CD4-positive, alpha-beta T cell treated with Interleukin-4 for 4 hours (primary cell): ENCODE results near the gene RHCG.

Experiments used
- DNase-seq: peaks from one replicate; pipeline ENCODE4 v3.0.0-alpha.2; 2020

The RHCG gene

DNA sequence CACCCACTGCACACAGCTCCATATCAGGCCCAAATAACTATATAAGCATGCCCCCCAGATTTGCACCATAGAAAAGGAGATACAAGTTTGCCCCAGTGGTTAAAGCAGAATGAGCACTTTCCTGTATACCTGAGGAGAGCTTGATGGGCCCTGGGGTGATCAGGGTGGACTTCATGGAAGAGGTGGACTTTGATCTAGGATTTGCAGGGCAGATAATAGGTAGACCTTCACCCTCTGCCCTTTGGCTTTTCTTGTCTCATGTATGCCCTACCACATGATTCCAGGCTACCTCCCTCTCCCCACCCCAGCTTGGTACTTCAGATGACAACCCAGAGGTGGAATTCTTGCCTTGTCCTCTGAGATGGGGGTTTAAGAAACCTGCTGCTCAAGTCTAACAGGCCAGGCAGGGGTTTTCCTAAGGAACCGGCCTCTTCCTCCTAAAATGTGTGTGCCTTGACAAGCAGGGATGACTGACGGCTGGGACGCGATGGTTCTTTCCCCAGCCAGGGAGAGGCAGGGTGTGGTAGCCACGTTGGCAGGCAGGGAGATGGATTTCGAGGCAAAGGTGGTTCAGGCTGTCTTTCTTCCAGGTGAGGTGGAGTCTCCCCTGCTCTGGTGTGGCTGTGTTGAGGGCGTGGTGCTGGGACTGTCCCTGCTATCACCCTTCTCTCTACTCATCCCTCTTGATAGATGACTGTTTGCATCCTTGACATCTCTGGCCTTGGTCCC, 6.6 kb upstream of the RHCG start:
- no peak for DNase-seq

DNA sequence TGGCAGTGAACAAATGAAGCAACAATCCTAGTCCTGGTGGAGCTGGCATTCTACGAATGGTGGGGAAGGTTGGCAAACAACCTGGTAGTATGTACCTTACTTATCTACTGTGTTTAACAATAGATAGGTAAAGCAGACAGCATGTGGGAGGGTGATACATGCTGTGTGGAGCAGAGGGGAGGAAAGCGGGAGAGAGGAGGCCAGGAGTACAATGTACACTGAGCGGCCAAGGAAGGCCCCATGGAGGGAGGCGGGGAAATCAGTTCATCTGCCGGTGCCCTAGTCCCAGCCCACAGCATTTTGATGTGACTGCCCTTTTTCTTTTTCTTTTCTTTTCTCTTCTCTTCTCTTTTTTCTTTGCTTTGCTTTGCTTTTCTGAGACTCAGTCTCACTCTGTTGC, 5.3 kb upstream of the RHCG start:
- DNase-seq = no peak

DNA sequence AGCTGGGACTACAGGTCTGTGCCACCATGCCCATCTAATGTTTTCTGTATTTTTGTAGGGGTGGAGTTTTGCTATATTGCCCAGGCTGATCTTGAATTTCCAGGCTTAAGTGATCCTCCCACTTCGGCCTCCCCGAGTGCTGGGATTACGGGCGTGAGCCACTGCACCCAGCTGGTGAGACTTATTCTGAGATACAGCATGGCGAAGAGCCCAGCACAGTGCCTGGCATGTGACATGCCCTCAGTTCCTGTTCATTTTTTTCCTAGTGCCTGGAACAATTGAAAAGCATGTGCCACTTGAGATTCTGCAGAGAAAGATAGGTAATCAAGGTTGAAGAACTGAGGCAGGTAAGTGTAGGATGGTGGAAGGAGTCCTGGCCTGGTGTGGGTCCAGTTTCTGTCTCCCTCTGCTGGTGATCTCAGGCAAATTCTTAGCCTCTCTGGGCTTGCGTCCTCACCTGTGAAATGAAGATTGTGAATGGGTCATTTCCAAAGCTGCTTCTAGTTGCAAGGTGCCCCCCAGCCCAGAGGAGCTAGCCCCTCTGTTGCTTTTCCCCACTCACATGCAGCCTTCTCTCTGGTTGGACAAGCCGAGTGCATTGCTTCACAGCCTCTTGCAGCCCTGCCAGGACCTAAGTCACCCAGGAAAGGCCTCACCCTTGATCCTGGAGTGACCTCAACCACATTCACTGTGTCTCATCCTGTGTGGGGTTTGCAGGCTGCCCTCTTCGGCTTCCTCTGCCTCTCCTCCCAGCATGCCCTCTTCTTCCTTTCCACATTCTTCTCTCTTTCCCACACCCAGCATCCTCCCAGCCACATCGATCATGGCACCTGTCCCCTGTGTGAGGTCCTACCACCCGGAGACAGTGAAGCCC, 4.3 kb upstream of the RHCG start:
- no peak for DNase-seq

DNA sequence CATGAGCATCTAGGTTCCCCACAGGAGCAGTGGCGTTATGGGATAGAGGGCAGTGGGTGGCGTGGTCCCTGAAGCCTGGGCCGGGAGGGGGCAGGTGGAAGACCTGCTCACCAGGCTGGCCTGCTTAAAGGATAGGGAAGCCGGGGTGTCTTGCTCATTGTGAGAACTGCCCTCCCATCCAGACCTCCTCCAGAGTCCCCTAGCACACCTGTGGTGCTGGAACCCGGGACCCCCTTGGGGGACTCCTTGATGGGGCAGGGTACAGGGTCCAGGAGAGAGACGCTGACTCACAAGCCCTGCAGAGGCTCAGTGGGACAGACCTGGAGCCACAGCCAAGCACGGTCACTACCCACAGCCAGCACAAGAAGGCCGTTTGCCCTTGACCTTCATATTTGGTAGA, 2.8 kb upstream of the RHCG start:
- DNase-seq = no peak

DNA sequence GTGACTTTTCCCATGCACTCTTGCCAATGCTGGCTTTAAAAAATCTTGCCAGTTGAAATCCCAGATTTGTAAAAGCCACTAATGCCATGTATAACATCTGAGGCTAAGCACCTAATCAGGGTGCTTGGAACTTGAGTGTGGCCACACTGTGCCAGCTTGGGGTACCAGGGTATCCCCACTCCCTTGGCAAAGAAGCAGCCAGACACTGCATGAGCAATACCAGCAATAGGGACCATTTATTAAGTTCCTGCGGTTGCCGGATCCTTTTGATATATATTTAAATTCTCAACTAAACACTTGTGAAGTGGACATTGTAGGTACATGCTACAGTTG, 2.2 kb upstream of the RHCG start:
- no peak for DNase-seq

DNA sequence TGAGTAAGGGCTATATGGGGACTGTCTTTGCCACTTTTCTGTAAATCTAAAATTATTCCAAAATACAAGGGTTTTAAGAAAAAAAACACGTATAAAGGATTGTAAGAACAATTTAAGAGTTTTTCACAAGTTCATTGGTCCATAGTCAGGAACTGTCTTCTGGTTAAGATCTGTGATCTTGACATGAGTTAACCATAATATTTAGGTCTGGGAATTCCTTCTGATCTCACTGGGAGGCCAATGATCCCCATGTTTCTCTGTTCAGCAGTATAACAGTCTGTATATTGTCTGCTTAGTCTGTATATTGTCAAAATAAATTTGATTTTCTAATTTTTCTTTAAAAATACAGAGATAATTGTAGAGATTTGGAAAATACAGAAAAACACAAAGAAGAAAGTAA, 848 bp upstream of the RHCG start:
- no peak for DNase-seq

DNA sequence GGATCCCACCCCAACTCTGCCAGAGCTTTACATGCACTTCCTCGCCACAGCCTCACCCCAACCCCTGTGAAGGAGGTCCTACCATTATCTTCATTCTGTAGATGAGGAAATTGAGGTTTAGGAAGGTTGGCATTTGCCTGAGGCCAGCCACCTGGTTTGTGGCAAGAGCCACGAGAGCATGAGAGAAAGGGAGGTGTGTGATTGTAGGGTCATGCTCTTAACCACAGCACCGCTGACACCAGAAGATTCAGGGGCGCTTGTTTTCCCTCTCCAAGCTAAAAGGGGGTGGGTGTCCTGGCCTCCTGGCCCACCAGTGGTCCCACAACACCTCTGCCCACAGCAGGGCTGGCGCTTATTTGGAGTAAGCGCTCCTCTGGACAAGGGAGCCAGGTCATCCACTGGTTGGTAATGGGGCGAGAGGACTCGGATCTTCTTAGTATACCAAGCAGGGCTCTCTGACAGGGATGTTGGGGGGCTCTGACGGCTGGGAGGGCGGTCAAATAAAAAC, 691 bp downstream of the RHCG start:
- no peak for DNase-seq

DNA sequence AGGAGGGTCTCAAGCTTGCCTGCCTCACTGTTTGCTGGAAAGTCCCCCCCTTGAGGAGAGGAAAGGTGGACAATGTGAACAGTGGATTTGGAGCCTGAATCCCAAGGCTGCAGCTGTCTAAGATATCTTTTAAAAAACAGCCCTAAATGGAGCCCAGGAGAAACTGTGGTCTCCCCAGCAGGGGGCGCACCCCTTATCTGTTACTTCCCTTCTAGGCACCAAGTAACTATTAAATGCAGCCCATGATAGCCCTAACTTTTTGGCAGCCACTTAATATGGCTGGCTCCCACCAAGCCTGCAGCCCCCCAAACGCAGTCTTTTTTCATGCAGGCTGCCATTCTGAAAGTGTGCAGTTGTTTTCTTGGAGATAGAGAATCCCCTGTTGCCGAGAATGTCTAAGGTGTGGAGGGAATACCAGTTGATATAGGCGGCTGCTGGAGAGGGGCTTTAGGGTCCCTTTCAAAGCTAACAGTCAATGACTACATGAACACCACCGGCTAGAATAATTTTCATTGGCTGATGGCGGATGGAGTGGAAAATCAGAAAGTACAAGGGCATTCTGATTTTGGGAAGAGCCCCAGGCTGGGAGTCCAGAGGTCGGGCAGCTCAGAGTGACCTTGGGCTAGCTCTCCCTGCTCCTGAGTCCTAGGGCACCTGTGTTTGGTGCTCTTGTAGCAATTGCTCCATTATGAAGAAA, 1.3 kb downstream of the RHCG start:
- no peak for DNase-seq

DNA sequence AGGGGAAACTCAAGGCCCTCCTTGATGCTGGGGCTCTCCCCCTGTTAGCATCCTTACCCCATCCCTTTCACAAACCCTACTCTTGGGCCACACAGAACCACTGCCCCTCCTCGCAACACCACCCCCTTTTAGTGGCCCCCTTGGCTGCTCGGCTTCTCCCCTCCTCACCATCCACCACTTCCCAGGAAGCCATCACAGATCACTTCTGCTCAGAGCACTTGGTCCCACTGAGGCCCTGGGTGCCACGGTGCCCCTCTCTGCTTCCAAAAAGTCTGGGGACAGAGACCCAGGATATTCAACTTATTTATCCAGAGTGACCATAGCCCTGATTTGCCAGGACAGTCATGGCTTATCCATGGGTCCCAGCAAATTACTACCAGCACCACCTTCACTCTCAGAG, 2.4 kb downstream of the RHCG start:
- no peak for DNase-seq

DNA sequence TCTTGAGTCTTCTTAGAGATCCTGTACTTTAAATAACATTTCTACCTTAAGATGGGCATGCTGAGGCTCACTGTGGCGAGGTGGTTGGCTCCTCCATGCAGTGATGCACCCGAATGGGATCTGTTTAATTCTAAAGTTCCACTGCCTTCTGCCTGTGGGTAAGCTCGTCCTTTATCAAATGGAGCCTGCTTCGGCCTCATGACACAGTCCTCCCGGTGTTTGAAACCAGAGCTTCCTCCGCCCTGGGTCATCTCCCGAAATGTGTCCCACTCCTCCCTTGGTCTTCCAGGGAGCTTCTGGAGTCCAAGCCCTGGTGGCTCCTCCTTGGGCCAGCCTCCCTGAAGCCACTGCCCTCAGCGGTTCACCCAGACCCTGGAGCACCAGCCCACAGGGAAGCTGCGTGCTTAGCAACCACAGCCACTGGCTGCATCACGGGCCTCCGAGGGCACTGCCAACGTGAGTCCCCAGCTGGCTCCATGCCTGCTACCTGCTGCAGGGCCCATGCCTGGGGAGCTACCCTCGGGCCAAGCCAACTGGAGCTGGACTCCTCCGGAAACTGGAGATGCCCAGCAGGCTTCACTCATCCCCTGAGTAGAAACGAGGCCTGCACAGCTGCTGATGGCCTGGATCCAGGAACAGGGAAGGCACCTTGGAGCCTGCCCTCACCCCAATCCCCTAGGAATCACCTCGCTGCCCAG, 3.3 kb downstream of the RHCG start:
- DNase-seq = no peak

DNA sequence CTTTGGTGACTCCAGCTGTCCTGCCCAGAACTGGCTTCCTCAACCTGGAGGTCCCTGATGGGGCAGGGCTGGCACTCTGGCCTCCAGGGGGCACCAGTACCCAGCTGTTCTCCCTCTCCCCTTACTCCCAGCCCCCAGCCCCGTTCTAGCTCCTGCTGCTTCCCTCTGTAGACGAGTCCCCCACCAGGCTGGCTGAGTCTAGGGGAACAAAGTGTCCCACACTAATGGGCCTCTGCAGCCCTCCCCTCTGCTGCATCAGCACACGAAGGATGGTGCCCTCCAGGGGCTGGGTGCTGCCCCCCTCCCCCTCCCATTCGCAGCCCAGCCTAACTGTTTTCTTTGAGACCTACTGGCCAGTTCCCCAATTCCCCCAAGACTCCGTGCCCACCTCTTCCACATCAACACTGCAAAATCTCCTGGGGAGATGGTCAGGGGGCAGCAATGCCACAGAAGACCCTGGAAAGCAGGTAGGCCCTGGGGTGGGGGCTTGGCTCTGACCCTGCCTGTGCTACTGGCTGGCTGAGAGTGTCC, 4.2 kb downstream of the RHCG start:
- DNase-seq = no peak

DNA sequence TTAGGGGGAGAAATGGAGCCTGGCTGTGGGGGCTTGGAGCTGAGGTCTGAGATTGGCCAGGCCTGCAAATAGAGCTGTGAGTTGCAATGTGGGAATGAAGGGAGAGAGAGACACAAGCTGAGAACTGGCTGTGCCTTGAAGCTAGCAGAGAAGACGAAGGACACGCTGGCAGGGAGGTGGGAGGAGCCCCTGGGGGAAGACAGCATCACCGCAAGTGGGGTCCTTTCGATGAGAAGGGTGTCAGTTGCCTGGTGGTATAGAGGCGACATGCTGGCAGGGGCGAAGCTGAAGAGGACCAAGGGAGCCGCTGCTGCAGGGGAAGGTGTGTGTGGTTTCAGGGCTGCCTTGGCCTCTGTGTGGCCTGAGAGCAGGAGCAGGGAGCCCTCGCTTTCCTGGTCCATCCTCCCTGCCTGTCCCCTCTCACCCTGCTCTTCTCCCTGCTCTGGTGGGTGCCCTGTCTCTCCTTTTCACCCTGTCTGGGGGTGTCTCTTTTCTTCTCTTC, 5.5 kb downstream of the RHCG start:
- DNase-seq = no peak

DNA sequence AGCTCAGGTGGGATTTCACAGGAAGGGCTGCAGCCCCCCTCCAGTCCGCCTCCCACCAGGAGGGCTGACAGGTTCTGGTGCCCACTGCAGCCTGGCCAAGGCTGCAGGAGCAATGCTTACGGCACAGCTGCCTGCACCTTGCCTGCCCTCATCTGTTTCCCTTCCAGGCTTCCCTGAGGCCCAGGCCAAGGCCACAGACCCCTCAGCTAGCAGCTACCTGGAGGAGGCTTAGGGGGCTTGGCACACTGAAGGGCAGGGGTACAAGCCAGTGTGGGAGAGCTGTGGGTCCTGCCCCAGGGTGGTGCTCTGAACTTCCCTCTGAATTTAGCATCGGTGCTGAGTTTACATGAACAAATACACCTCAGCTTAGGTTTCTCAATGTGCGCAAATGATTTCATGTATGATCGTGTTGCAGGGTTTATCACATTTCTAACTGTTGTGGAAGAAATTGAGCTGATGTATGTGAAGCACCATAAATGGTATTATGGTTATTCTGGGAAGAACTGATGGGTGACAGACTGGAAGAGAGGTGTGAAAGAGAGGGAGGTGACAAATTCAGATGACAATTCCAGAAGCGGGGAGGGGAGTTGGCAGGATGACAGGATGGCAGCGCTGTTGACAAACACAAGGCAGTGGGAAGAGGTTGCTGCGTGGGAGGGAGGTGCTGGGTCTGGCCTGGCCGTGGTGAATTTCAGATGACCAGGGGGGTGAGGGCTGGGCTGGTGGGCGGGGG, 6.1 kb downstream of the RHCG start:
- DNase-seq = no peak

DNA sequence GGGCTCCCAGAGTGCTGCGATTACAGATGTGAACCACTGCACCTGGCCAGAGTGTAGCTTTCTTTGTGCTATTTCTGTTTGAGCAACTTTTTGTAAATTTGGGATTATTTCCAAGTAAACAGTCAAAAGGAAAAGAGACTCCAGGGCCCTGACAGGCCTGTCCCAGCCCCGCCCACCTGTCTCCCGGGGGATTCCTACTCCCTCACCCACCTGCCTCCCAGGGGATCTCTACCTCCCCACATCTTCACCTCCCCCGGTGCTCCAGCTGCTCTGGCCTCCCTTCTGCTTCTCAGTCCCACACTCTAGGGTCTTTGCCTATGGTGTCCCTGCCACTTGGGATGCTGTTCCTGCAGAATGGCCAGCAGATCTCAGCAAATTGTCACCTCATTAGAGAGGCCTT, 7.0 kb downstream of the RHCG start:
- no peak for DNase-seq

DNA sequence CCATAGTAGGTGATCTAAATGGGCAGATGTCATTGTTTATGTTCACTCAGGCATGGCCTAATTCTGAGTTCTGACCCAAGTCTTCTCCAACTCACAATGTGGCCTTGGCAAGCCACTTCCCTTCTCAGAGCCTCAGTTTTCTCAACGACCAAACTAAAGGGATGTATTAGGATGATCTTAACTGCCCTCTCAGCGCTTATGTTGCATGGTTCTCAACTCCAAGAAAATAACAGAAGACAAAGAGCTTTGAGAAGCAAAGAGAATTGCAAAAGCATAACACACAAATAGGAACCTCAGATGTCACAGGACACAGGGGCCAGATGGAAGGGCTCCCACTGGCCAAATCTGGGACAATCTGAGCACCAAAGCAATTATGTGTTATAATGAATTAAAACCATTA, 8.6 kb downstream of the RHCG start:
- DNase-seq = no peak

DNA sequence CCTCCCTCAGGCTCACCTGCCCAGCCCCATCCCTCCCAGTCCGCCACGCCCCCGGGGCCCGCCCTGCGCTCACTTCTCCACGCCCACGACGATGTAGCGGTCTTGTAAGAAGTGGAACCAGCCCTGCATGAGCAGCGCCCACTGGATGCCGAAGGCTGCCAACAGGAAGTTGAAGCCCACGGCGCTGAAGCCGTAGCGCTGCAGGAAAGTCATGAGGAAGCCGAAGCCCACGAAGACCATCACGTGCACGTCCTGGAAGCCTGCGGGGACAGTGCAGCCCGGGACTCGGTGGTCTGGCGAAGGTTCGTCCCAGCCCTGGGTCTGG, 9.7 kb downstream of the RHCG start:
- no peak for DNase-seq

DNA sequence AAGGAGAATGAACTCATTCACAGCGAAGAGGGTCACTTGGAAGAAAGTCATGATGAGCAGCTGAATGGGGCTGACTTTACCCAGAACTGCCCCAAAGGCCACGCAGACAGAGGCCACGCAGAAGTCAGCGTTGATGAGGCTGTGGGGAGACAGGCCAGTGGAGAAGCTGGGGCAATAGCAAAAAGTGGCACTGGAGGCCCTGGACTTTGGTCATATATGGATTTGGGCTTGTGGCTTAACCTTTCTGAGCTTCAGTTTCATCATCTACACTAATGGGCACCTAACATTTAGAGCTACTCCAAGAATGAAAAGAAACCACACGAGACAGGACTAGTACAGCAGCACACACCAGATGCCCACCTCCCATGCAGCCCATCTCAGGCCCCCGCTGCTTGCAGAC, 13.3 kb downstream of the RHCG start:
- no peak for DNase-seq

DNA sequence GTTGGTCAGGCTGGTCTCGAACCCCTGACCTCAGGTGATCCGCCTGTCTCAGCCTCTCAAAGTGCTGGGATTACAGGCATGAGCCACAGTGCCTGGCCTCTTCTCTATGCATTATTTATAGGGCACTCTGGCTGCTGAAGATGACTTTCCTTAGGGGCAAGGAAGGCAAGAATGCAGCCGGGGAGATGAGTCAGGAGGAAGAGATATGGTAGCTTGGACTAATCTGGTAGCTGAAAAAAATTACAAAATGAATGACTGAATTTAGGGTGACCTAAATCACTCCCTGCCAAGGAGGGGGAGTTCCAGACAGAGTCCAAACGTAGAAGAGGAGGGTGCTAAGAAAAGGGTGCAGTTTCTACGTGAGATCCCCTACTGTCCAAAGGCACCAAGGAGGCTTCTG, 14.2 kb downstream of the RHCG start:
- no peak for DNase-seq

DNA sequence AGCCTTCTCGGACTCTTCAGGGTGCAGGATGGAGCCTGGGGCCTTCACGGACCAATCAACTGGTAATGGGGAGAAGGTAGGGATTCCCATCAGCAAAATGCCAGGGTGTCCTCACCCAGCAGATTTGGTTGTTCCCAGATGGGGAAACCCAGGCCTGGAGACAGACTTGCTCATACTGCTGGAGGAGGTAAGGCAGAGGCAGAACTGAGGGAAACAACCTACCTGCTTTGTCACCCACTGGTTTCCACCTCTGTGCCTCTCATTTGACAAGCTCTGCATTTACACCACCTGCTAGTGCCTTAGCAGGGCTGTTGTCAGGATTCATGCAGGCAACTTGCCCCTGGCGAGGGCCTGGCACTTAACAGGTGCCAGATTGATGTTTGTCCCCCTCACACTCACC, 15.9 kb downstream of the RHCG start:
- DNase-seq = no peak

DNA sequence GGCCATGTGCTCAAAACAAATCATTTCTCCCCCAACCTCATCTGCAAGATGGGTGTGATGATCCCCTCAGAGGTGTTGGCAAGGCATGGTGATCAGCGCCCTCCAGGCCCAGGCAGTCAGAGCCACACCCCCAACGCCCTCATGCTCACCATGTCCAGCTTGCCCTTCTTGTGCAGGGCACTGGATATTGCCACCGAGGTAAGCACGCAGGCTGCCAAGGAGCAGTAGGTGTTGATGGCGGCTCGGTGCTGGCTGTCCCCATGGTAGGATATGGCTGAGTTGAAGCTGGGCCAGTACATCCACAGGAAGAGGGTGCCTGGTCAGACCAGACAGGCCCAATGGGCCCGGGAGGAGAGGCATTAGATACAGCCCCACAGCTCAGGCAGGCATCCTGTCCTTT, 17.2 kb downstream of the RHCG start:
- DNase-seq = no peak

DNA sequence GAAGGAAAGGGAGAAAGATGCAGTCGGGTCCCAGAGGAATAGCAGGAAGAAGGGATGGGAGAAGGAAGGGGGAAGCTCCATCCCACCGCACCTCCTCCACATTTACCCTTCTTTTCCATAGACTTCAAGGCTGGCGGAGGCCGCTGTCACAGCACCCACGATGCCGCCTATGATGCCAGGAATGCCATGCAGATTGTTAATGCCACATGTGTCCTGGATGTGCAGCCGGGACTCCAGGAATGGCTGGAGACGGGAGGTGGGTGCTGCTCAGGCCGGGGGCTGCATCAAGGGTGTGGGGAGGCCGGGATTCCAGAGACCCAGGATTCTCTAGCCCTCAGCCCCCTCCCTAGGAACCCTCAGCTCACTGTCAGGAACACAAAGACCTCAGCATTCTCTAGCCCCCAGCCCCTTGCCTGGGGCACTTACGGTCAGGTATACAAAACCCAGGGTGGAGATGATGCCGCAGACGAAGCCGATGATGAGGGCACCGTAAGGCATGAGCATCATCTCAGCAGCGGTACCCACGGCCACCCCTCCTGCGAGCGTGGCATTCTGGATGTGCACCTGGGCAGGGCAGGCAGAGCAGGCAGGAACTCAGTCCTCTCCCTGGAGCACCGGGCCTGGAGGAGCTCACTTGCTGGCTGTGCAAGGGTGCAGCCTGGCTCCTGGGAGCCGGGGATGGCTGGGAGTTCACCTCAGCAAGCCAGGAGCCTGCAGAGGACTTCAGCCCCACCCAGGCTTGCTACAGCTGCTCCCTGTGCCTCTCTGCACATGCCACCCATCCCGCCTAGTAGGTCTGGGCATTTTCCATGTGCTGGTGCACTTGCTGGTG, 18.8 kb downstream of the RHCG start:
- DNase-seq = no peak
